H1 (cell line): ENCODE measurements around the gene DBX1.

Experiments used
- CHD7 ChIP-seq: fragments of 300-600 bp; sonication (generic); IDR thresholded peaks from 2 replicates; pipeline ENCODE4 v1.7.1; 2012; ENCODE audit warnings: low read length, moderate library complexity, mild to moderate bottlenecking, inconsistent platforms; ENCODE audit not compliant: insufficient replicate concordance
- EP300 ChIP-seq, 2 experiments: IDR thresholded peaks; 1 replicate in 1 of 2; 2 replicates in 1 of 2; pipeline ENCODE4 v1.6.1; 2011 to 2012; ENCODE audit warnings: low read depth in 2 of 2, low read length in 2 of 2, mild to moderate bottlenecking in 2 of 2, borderline replicate concordance in 1 of 2, inconsistent platforms in 1 of 2, moderate library complexity in 1 of 2
- GABPA ChIP-seq: IDR thresholded peaks from 2 replicates; pipeline ENCODE4 v1.6.1; 2011; ENCODE audit warnings: mild to moderate bottlenecking, low read length, moderate library complexity, borderline replicate concordance; ENCODE audit not compliant: insufficient read depth
- POLR2AphosphoS5 ChIP-seq: IDR thresholded peaks from 2 replicates; pipeline ENCODE4 v1.6.1; 2011; ENCODE audit warnings: low read depth, low read length
- TF ChIP-seq, protein P1 (sequence below): IDR thresholded peaks from 2 replicates; pipeline ENCODE4 v1.6.1; 2012; ENCODE audit warnings: inconsistent platforms
- TF ChIP-seq, protein P2 (sequence below), 3 experiments: IDR thresholded peaks; 1 replicate in 2 of 3; 2 replicates in 1 of 3; pipeline versions ENCODE4 v1.5.1 to v1.6.1; 2011; ENCODE audit warnings: low read length in 3 of 3, mild to moderate bottlenecking in 3 of 3, inconsistent platforms in 2 of 3, low read depth in 1 of 3, moderate library complexity in 1 of 3; ENCODE audit not compliant: insufficient read depth in 1 of 3; ENCODE audit errors: control extremely low read depth in 1 of 3

DNA sequence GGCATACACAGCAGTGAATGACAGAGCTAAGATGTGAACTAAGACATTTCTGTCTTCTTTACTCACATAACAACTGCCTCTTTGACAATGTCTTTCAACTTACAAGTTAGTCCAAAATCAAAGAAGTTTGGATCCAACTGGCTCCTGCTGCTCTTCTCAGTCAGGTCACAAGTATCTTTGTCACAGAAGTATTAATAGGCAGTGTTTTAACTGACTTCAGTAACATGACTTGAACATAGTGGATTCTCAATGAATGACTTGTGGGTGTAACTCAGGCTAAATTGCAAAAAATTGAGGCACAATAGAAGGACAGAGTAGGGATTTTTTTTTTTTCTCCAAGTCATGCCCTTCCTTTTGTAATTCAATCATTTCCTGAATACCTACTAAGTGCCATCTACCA lies 22.6 kb downstream of the DBX1 start:
- TF ChIP-seq POLR2AphosphoS5 (no peak), GABPA (no peak), EP300 (IDR thresholded peaks at IDR 0.05; ENCODE audit: borderline replicate concordance in 1 of 2, low read depth in 2 of 2, low read length in 2 of 2) (no peak), CHD7 (no peak)
- TF ChIP-seq, protein P1, sequence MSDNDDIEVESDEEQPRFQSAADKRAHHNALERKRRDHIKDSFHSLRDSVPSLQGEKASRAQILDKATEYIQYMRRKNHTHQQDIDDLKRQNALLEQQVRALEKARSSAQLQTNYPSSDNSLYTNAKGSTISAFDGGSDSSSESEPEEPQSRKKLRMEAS = no peak
- TF ChIP-seq, protein P2, sequence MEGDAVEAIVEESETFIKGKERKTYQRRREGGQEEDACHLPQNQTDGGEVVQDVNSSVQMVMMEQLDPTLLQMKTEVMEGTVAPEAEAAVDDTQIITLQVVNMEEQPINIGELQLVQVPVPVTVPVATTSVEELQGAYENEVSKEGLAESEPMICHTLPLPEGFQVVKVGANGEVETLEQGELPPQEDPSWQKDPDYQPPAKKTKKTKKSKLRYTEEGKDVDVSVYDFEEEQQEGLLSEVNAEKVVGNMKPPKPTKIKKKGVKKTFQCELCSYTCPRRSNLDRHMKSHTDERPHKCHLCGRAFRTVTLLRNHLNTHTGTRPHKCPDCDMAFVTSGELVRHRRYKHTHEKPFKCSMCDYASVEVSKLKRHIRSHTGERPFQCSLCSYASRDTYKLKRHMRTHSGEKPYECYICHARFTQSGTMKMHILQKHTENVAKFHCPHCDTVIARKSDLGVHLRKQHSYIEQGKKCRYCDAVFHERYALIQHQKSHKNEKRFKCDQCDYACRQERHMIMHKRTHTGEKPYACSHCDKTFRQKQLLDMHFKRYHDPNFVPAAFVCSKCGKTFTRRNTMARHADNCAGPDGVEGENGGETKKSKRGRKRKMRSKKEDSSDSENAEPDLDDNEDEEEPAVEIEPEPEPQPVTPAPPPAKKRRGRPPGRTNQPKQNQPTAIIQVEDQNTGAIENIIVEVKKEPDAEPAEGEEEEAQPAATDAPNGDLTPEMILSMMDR (IDR thresholded peaks at IDR 0.05; ENCODE audit: control extremely low read depth in 1 of 3, insufficient read depth in 1 of 3, low read depth in 1 of 3, low read length in 3 of 3) = no peak
